ENCODE data around the gene ATP6V0B.

Gene ATP6V0B

DNA sequence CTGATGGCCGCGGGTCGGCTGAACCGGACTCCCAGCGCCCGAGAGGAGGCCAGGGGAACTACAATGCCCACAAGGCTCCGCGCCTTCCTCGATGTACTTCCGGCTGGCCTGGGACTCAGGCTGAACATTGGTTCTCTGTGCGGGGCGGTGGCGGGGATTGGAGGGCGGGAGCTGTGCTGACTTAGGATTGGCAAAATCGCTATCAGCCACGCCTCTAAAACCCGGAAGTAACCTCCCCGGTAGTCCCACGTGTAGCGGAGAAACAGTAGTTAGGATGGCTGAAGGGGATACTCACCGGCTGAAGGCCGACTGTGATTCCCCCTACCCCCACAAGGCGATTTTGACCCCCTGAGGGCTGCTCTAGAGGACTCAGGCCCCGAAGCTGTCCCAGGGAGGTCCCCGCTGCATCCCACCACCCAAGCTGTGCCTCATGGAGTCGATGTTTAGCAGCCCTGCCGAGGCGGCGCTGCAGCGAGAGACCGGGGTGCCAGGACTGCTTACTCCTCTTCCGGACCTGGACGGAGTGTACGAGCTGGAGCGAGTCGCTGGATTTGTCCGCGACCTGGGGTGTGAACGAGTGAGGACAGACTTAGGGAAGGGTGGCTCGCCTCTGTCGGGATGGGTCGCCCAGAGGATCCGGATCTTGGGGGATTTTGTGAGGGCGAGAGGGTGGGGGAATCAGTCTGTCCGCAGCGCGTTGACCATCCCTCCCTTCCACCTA is 4.9 kb upstream of the ATP6V0B start, which contains the start of gene DPH2:
Gene DPH2 (plus strand): TSS at position 265 of the 721 bp plus-strand sequence. CDS start 166 bp downstream, at position 431.
- peak; percentile 97 for DNase-seq

DNA sequence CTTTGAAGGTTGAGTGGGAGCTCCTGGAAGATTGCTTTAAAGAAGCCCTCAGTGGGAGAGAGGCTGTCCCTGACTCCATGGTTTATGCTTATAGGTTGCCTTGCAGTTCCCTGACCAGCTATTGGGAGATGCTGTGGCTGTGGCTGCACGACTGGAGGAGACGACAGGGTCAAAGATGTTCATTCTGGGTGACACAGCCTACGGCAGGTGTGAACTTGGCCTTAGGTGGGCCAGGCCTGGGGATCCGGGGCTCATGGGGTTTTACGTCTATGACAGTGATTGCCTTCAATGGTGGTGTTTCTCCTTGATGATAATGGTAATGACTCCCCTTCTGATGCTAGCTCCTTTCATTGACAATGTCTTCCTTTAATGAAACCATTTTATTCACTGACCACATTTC is 4.3 kb upstream of the ATP6V0B start:
- DNase-seq: no peak

- no peak for DNase-seq
Measured at GRCh38 chr1:43970911-43971310, 3.8 kb upstream of the ATP6V0B start.

DNA sequence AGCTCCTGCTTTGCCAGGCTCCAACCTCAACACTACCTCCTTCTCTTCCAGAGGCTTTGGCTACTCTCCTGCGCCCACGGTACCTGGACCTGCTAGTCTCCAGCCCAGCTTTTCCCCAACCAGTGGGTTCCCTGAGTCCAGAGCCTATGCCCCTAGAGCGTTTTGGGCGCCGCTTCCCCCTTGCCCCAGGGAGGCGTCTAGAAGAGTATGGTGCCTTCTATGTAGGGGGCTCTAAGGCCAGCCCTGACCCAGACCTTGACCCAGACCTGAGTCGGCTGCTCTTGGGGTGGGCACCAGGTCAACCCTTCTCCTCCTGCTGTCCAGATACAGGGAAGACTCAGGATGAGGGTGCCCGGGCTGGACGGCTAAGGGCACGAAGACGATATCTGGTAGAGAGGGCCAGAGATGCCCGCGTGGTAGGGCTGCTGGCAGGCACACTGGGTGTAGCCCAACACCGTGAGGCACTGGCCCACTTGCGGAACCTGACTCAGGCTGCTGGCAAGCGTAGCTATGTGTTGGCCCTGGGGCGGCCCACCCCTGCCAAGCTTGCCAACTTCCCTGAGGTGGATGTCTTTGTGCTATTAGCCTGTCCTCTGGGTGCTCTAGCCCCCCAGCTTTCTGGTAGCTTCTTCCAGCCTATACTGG is 3.3 kb upstream of the ATP6V0B start:
- no peak for DNase-seq

- DNase-seq: no peak
Measured at GRCh38 chr1:43973981-43974442, 748 bp upstream of the ATP6V0B start.

- peak; percentile 14 for DNase-seq
Measured at GRCh38 chr1:43975249-43975961, 645 bp downstream of the ATP6V0B start.

DNA sequence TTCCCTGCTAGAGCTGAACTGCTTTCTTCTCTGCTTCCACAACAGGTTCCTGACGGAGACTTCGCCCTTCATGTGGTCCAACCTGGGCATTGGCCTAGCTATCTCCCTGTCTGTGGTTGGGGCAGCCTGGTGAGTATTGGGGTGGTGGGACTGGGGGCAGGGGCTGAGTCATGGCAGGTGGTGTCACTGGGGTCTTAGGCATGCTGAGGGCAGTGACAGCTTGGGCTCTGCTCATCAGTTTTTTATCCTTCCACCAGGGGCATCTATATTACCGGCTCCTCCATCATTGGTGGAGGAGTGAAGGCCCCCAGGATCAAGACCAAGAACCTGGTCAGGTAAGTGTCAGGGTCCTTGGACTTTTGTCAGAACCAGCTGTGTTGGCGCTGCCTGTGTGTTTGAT is 1.3 kb downstream of the ATP6V0B start:
- DNase-seq: no peak

- DNase-seq: no peak
Measured at GRCh38 chr1:43976890-43977289, 2.1 kb downstream of the ATP6V0B start.

DNA sequence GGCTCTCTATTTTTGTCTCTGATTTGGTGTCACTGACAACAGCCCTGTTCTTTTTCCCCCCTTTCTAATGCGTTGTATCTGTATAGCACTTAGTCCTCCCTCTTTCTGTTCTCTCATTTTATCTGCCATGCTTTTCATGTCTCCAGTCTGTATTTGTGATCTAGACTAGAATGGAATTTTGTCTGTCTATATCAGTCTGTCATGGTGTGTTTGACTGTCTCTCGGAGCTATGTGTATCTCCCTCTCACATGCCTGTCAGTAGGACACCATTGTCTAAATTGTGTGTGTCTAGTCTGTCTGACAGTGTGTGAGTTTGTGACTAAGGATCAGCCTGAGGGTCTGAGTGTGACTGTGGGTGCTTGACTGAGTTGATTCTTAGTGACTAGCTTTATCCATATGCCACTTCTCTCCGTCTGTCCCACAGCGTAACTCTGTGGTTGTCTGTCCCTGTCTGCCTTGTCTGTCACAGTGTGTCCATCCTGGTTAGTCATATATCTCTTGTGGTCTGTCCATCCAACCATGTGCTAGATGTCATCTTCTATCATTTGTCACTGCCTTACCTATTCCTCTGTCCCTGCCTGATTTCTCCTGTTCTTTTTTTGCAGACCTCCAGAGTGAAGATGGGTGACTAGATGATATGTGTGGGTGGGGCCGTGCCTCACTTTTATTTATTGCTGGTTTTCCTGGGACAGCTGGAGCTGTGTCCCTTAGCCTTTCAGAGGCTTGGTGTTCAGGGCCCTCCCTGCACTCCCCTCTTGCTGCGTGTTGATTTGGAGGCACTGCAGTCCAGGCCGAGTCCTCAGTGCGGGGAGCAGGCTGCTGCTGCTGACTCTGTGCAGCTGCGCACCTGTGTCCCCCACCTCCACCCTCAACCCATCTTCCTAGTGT is 2.9 kb downstream of the ATP6V0B start:
- no peak for DNase-seq

DNA sequence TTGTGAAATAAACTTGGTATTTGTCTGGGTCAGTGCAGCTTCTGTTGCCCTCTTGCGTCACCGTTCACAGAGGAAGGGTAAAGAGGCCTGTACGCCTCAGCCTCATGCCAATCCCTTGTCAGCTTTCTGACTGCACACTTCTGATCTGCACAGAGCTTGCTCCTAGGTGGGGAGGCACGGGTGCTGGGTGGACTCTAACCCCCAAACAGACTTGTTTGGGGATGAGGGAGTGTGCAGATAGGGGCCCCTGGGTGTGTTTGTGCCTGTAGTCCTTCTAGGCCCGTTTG is 3.4 kb downstream of the ATP6V0B start:
- DNase-seq: no peak

DNA sequence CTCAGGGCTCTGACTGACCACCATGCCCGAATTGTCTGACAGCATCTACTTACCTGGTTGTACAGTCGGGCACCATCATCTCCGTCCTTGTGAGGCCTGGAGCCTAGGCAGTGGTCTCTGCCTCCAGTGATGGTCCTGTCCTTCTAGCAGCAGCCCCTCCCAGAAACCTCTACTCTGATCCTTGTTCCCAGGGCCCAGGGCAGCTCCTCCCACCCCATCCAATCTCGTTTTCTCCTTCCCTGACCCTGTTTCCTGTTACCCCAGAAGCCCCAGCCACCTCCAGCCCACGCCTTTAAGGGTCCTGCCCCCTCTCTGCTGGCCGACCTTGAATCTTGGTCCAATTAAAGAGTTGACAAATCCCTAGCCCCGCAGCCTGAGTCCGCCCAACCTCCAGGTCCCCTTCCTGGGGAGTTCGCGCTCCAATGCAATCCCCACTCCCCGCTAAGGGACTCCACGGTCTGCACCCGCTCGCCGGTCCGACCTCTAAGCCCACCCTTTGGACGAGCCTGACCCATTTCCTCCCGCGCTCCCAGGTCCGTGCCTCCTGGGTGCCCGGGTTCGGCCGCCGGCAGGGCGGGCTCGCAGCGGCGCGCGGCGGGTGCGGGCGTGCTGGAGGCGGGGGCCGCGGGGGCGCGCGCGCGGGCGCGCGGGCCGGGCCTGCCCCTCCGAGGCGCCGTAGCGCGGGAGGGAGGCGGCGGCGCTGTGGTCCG is 3.9 kb downstream of the ATP6V0B start, which contains the start of gene B4GALT2:
Gene B4GALT2 (plus strand): TSS at position 660 of the 710 bp plus-strand sequence. CDS start 1,951 bp downstream, outside the sequence.
- DNase-seq: peak; percentile 31

- no peak for DNase-seq
Measured at GRCh38 chr1:43979261-43979527, 4.4 kb downstream of the ATP6V0B start.

- peak; percentile 39 for DNase-seq
Measured at GRCh38 chr1:43979528-43980254, 4.9 kb downstream of the ATP6V0B start.

GRCh38 chr1:43980255-43981134 is 5.7 kb downstream of the ATP6V0B start:
- no peak for DNase-seq

GRCh38 chr1:43981135-43981491 is 6.4 kb downstream of the ATP6V0B start:
- DNase-seq: no peak

DNA sequence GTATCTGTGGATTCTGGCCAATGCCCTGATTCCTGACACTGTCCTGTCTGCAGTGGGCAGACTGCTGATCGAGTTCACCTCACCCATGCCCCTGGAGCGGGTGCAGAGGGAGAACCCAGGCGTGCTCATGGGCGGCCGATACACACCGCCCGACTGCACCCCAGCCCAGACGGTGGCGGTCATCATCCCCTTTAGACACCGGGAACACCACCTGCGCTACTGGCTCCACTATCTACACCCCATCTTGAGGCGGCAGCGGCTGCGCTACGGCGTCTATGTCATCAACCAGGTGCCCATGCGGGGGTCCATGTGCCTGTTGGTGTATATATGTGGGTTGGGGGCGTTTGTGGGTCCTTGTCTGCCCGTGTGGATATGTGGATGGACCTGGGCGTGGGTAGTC is 6.9 kb downstream of the ATP6V0B start:
- DNase-seq: no peak

- no peak for DNase-seq
Measured at GRCh38 chr1:43982241-43982640, 7.5 kb downstream of the ATP6V0B start.

DNA sequence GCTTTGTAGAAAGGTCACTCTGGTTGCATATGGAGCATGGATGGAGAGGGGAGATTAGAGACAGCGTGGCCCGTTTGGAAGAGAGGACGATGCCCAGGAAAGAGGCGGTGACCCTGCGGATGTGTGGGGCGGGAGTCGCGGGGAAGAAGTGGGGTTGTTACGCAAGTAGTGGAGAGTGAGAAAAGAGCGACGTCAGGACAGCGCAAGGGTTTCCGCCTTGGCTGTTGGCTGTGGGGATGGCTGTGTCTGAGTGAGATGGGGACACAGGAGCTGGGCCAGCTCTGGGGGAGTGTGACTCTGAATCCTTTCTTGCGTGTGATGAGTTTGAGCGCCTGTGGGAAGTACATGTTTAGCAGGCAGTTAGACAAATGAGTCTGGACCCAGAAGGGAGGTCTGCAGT is 8.0 kb downstream of the ATP6V0B start:
- no peak for DNase-seq

DNA sequence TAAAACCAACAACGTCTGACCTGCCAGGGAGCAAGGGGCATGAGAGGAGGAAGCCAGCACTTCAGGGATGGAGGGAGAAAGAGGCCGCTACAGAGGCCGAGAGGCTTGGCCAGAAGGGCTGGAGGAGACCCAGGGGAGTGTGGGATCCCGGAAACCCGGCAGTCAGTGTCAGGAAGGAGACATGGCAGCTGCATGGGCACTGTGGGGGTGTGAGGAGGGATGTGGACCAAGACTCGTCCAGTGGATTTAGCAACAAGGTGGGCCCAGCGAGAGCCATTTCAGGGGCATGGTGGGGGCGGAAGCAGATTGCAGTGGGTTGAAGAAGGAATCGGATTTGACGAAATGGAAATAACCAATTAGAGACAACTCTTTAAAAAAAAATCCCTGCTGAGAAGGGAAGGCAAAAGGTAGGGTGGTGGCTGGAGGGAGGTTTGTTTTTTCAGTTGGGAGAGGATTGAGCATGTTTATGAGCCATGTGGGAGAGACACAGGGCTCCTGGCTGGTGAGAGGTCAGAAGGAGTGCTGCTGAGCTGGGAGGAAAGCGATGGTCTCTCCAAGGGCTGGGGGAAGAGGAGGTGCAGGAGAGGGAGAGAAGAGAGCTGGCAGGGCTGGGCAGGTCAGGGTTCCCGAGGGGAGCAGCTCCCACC is 8.6 kb downstream of the ATP6V0B start:
- no peak for DNase-seq

GRCh38 chr1:43984855-43985254 is 10.1 kb downstream of the ATP6V0B start:
- DNase-seq: no peak

All from stimulated activated CD4-positive, alpha-beta T cell treated with anti-CD3 and anti-CD28 coated beads, Interleukin-1b, Interleukin-23, amount 100 ng/mL, for 48 hours (primary cell).